WERI-Rb-1 (cell line): ENCODE measurements around the gene BCAP29.
"Not testable (repeated sequence)": the region's sequence is repeated elsewhere in the genome, so short reads cannot be mapped to it uniquely, and the experiment has no call there.

Experiments
- DNase-seq: peaks from one replicate; pipeline ENCODE4 v3.0.0-alpha.2; 2020
- H3K27ac ChIP-seq: fragments of 250-450 bp; sonication (Bioruptor Pico); 2 replicates; pipeline ENCODE4 v1.5.1; 2020; ENCODE audit warnings: mild to moderate bottlenecking, moderate library complexity
- H3K27me3 ChIP-seq: fragments of 250-450 bp; sonication (Bioruptor Pico); 2 replicates; pipeline ENCODE4 v1.5.1; 2021; ENCODE audit warnings: mild to moderate bottlenecking, low read depth, moderate library complexity; ENCODE audit not compliant: insufficient read depth, severe bottlenecking
- H3K36me3 ChIP-seq: fragments of 250-450 bp; sonication (Bioruptor Pico); 2 replicates; pipeline ENCODE4 v1.5.1; 2020; ENCODE audit warnings: mild to moderate bottlenecking, moderate library complexity
- H3K4me3 ChIP-seq: 2 replicates; pipeline ENCODE4 v1.5.1; 2011; ENCODE audit warnings: low read depth, mild to moderate bottlenecking, control low read depth, low read length
- H3K9me3 ChIP-seq: fragments of 250-450 bp; sonication (Bioruptor Pico); 2 replicates; pipeline ENCODE4 v1.5.1; 2021; ENCODE audit warnings: mild to moderate bottlenecking, moderate library complexity; ENCODE audit not compliant: severe bottlenecking
- TF ChIP-seq, protein P1 (sequence below): IDR thresholded peaks from 2 replicates; pipeline ENCODE4 v1.5.1; 2011; ENCODE audit warnings: low read depth, mild to moderate bottlenecking, control low read depth, inconsistent platforms, low read length

Gene BCAP29, protein sequence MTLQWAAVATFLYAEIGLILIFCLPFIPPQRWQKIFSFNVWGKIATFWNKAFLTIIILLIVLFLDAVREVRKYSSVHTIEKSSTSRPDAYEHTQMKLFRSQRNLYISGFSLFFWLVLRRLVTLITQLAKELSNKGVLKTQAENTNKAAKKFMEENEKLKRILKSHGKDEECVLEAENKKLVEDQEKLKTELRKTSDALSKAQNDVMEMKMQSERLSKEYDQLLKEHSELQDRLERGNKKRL

DNA sequence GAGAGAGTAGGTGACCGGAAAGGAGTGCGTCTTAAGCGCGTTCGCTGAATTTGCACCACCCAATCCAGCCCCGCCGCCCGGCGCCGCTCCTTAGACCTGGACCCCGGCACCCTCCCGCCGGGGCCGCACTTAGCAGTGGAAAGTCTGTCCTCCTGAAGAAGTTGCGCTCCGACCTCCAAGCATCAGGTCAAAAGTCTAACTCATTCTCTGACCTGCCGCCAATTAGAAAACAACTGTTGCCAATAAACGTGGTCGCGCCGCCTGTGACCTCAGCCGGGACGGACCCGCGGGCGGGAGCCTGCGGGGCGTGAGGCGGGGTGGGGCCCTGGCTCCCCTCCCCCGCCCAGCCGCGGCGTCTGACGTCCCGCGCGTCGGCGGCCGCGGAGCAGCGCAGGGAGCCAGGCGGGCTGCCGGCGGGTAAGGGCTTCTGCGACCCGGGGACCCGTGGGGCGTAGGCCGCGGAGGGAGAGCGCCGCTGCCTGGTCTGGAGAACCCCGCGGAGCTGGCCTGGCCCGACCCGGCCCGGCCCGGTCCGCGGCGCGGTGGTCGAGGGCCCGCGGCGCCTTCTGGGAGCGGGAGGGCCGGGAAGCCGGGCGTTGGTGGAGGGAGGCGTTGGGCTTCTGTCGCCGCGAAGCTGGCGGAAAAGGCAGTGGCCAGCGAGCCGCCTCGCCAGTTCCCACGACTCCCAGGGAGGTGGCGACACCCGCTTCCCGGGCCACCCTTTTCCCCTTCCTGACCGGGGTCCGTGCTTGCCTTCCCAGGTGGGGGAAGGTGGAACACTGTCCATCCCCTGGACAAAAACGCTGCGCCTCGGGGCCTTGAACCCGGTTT, at the start of gene BCAP29:
TSS of gene BCAP29 (plus strand) at position 362 of the 831 bp plus-strand sequence. CDS start 527 bp downstream, outside the sequence.
- H3K36me3 ChIP-seq, result peaks cover 22% of the 10 kb centered on the region
- peak within 1 kb of the TSS; percentile 65 for H3K4me3 ChIP-seq
- peak within 1 kb of the TSS; percentile 95 for H3K27ac ChIP-seq
- peak; percentile 85 for DNase-seq
- H3K9me3 ChIP-seq, result no peaks in the 10 kb centered on the region
- TF ChIP-seq, protein P1, sequence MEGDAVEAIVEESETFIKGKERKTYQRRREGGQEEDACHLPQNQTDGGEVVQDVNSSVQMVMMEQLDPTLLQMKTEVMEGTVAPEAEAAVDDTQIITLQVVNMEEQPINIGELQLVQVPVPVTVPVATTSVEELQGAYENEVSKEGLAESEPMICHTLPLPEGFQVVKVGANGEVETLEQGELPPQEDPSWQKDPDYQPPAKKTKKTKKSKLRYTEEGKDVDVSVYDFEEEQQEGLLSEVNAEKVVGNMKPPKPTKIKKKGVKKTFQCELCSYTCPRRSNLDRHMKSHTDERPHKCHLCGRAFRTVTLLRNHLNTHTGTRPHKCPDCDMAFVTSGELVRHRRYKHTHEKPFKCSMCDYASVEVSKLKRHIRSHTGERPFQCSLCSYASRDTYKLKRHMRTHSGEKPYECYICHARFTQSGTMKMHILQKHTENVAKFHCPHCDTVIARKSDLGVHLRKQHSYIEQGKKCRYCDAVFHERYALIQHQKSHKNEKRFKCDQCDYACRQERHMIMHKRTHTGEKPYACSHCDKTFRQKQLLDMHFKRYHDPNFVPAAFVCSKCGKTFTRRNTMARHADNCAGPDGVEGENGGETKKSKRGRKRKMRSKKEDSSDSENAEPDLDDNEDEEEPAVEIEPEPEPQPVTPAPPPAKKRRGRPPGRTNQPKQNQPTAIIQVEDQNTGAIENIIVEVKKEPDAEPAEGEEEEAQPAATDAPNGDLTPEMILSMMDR, result peak; percentile 52; the same call in 1 of the 2 replicates
- no peaks in the 10 kb centered on the region for H3K27me3 ChIP-seq

DNA sequence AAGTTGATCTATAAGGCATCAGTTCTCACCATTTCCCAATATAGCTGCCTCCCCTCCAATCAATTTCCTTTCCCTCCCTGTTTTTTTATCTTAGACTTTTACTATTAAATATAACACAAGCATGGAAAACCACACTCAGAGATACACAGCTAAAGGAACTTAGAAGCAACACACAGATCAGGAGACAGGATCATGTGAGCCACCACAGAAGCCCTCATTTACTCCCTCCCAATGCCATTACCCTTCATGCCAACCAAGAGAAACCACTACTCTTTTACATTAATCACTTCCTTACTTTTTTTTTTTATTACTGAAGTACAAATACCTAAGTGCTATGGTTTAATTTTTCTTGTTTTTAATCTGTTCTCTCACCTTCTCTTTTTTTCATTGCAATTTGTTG, 49.3 kb upstream of the BCAP29 start:
- no peak for DNase-seq
- no peak overlapping the region for H3K27ac ChIP-seq
- peaks cover 6% of the 10 kb centered on the region; the same call in 1 of the 2 replicates for H3K36me3 ChIP-seq
- H3K27me3 ChIP-seq, result no peaks in the 10 kb centered on the region
- H3K9me3 ChIP-seq, result no peaks in the 10 kb centered on the region
- TF ChIP-seq, protein P1, result no peak
- no peak overlapping the region for H3K4me3 ChIP-seq

DNA sequence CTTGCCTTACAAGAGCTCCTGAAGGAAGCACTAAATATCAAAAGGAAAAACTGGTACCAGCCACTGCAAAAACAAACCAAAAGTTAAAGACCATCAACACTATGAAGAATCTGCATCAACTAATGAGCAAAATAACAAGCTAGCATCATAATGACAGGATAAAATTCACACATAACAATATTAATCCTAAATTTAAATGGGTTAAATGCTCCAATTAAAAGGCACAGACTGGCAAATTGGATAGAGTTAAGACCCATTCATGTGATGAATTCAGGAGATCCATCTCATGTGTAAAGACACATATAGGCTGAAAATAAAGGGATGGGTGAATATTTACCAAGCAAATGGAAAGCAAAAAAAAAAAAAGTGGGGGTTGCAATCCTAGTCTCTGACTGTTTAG, 45.9 kb upstream of the BCAP29 start:
- H3K27ac ChIP-seq, result no peak overlapping the region
- H3K9me3 ChIP-seq, result no peaks in the 10 kb centered on the region
- no peaks in the 10 kb centered on the region for H3K36me3 ChIP-seq
- no peak overlapping the region for H3K4me3 ChIP-seq
- H3K27me3 ChIP-seq, result no peaks in the 10 kb centered on the region
- no peak for DNase-seq
- TF ChIP-seq, protein P1, result no peak

DNA sequence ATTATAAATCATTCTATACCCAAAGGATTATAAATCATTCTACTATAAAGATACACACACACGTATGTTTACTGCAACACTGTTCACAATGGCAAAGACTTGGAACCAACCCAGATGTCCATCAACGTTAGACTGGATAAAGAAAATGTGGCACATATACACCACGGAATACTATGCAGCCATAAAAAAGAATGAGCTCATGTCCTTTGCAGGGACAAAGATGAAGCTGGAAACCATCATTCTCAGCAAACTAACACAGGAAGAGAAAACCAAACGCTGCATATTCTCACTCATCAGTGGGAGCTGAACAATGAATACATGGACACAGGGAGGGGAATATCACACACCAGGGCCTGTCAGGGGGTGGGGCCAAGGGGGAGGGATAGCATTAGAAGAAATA, 42.8 kb upstream of the BCAP29 start:
- H3K27ac ChIP-seq, H3K27me3 ChIP-seq, H3K9me3 ChIP-seq, H3K4me3 ChIP-seq, H3K36me3 ChIP-seq, DNase-seq: not testable (repeated sequence)

DNA sequence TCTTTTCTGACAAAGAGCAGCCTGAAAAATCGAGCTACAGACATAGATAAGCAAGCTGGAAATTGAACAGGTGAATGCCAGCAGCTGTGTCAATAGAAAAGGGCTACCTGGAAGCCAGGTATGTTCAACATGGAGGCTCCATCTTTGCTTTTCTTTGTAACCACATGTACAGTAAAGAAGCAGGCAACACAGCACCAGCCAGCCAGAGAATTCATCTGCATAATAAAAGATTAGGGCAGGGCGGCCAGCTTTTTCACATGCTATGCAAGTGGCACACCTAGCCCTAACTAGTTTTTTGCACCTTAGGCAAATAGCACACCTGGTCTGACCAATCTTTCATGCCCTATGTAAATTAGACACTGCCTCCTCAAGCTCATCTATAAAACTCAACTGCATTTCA, 42.0 kb upstream of the BCAP29 start:
- no peak for DNase-seq
- TF ChIP-seq, protein P1, result no peak
- Histone ChIP-seq H3K27ac (no peak overlapping the region), H3K36me3 (no peaks in the 10 kb centered on the region), H3K4me3 (no peak overlapping the region), H3K27me3 (no peaks in the 10 kb centered on the region), H3K9me3 (no peaks in the 10 kb centered on the region)

DNA sequence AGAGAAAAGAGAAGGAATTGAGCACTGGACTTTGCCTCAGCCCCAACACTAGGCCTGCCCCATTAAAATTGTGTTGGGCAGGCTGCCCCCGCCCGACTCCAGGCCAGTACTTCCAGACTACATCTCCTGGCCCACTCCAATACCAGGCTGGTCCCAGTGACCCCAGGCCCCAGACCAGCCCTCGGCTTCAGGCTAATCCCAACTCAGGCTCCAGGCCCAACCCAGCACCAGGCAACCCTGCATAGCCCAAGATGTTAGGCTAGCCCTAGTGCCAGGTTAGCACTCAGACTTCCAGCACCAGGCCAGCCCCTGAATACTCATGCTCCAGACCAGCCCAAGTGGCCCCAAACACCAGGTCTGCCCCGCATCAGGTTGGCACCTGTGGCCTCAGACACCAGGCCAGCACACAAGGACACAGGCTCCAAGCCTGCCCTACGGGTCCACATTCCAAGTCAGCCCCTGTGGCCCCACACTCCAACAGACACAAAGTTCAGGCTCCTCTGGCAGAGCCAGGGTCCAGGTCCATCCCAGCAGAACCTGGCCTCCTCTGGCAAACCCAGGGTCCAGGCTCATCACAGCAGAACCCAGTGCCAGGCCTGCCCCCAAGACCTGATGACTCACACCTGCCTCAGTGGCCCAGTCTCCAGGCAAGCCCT, 36.6 kb upstream of the BCAP29 start:
- no peak for DNase-seq
- Histone ChIP-seq H3K27me3 (no peaks in the 10 kb centered on the region), H3K27ac (no peak overlapping the region), H3K9me3 (no peaks in the 10 kb centered on the region), H3K36me3 (peaks cover 8% of the 10 kb centered on the region), H3K4me3 (no peak overlapping the region)
- TF ChIP-seq, protein P1, result no peak
